IPS DF 6.9 (cell line): Measurements from ENCODE around the gene MYOM1.

Experiments
- DNase-seq: peaks from one replicate; pipeline ENCODE4 v3.0.0-alpha.2; 2013; ENCODE audit warnings: low read depth, low spot score
- H3K27ac ChIP-seq: one replicate; pipeline ENCODE4 v1.5.1; 2013; ENCODE audit warnings: low read length, control low read depth
- H3K27me3 ChIP-seq: 2 replicates; pipeline ENCODE4 v1.6.1; 2013; ENCODE audit warnings: mild to moderate bottlenecking, low read length; ENCODE audit not compliant: control insufficient read depth, insufficient read depth
- H3K36me3 ChIP-seq: 2 replicates; pipeline ENCODE4 v1.6.1; 2013; ENCODE audit warnings: low read length; ENCODE audit not compliant: control insufficient read depth, insufficient read depth
- H3K4me1 ChIP-seq: 2 replicates; pipeline ENCODE4 v1.6.1; 2013; ENCODE audit warnings: low read length; ENCODE audit not compliant: control insufficient read depth, insufficient read depth
- H3K4me3 ChIP-seq: 2 replicates; pipeline ENCODE4 v1.5.1; 2013; ENCODE audit warnings: mild to moderate bottlenecking, low read length
- H3K9me3 ChIP-seq: 2 replicates; pipeline ENCODE4 v1.6.1; 2013; ENCODE audit warnings: low read length, inconsistent platforms; ENCODE audit not compliant: control insufficient read depth, insufficient read depth
- WGBS: extraction: QIAGEN DNeasy Blood & Tissue Kit; methylation state at CpG from one replicate; pipeline ENCODE4 v1.1.7; 2013; ENCODE audit warnings: mixed read lengths, missing lambda C conversion rate; ENCODE audit not compliant: insufficient read length, insufficient coverage; 5-methylcytosine and 5-hydroxymethylcytosine counted together

MYOM1 gene

DNA sequence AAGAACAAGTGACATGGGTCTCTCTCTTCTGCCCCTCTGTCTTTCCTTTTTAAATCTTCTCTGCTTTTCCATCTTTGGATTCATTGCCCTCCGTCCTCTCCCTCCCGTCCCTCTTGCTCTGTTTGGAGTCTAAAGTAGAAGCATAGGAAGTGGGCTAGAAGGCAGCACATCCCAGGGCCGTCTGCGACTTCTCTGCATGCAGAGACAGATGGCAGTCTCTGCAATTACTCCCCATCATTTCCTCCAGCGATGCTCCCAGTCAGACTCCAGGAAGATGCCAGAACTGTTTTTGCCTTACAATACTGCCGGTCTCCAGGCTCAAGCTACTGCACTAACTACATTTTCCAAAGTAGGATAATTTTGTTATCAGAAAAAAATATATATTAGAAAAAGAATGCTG is 171.6 kb downstream of the MYOM1 start:
- Histone ChIP-seq H3K27ac (no peak overlapping the region), H3K9me3 (no peaks in the 10 kb centered on the region), H3K36me3 (no peaks in the 10 kb centered on the region), H3K4me1 (no peaks in the 10 kb centered on the region), H3K4me3 (no peak overlapping the region), H3K27me3 (no peaks in the 10 kb centered on the region)
- DNase-seq = no peak
- WGBS = no CpG with 5 or more reads among the region's 6 CpGs

DNA sequence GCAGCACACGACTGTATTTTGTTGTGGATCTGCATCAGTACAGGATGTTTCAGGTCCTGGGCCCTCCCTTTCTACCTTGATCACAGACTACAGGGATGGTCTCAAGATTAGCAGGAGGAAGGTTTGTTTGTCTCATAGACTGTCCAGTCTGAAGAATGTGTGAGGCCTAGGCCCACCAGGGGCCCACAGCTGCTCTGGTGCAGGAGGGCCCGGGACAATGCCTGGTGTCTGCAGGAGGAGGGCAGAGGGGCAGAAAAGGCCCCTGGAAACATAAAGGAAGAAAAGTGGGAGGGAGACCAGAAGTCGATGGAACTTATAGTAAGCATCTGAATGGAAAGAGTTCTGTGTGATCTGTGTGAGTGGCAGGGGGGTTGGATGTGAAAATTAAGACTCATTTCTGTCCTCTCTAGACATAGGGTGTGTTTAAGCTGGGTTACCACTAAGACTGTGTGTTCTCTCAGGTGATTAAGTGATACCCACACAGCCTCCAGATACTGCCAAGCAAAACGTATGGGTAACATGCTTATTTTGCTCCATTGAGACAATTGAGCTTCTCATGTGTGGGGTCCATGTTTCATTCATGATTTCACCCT is 173.5 kb downstream of the MYOM1 start:
- Histone ChIP-seq H3K27me3 (no peaks in the 10 kb centered on the region), H3K36me3 (no peaks in the 10 kb centered on the region), H3K4me1 (no peaks in the 10 kb centered on the region), H3K4me3 (no peak overlapping the region), H3K27ac (no peak overlapping the region), H3K9me3 (no peaks in the 10 kb centered on the region)
- WGBS = no CpG with 5 or more reads among the region's 4 CpGs
- DNase-seq = no peak

DNA sequence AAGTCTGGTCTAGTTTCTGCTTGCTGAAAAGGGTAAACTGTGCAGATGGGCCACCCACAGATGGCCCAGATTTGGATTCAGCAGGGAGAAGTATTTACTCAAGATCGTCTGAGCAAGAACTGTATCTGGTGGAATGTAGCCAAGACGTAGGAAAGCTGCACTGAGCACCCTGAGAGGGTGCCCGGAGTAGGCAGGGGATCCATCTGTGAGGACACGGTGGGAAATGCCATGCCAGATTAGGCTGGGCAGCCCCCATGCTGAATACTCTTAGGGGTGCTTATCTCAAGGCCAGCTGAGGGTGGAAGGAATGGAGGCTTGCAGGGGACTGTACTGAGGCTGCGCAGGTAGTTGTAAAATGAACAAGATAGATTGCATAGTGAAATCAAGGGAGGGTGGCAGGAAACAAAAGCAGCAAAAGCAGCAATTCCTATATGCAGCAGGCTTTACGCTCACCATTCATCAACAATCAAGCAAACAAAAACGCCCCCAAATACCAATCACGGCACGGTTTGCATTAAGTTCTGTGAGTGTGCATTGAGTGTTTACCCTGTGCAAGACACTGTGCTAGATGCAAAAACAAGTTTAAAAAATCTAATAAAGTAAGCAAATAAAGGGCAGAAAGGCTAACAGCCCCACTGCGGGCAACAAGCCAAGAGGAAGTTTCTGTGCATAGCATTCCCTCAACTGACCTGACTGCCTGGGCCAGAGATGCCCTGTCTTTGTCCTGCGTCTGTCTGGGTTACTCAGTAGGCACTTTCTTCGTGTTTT is 174.7 kb downstream of the MYOM1 start:
- DNase-seq = no peak
- Histone ChIP-seq H3K4me1 (no peaks in the 10 kb centered on the region), H3K27ac (no peak overlapping the region), H3K4me3 (no peak overlapping the region), H3K27me3 (no peaks in the 10 kb centered on the region), H3K9me3 (no peaks in the 10 kb centered on the region), H3K36me3 (no peaks in the 10 kb centered on the region)
- no CpG with 5 or more reads among the region's 12 CpGs for WGBS

DNA sequence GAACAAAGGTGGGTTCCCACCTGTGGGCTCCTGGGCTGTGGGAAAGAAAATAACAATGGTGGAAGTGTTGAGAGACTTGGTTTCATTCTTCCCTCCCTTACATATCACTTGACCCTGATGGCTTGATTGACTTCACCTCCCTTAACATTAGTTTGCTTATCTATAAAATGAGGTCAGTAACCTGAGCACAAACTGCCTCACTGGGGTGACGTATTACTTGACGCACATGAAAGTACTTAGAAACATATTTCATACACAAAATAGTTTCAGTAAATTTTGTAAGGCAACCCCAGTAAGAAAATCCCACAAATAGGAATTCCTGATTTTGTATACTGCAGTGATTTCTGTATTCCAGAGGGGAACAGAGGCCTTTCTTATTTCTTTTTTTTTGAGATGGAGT is 177.4 kb downstream of the MYOM1 start:
- H3K27me3 ChIP-seq = no peaks in the 10 kb centered on the region
- no peaks in the 10 kb centered on the region for H3K4me1 ChIP-seq
- no peaks in the 10 kb centered on the region for H3K9me3 ChIP-seq
- H3K4me3 ChIP-seq = no peak overlapping the region
- no peak for DNase-seq
- H3K36me3 ChIP-seq = no peaks in the 10 kb centered on the region
- no peak overlapping the region for H3K27ac ChIP-seq
- WGBS = no CpG with 5 or more reads among the region's 2 CpGs

DNA sequence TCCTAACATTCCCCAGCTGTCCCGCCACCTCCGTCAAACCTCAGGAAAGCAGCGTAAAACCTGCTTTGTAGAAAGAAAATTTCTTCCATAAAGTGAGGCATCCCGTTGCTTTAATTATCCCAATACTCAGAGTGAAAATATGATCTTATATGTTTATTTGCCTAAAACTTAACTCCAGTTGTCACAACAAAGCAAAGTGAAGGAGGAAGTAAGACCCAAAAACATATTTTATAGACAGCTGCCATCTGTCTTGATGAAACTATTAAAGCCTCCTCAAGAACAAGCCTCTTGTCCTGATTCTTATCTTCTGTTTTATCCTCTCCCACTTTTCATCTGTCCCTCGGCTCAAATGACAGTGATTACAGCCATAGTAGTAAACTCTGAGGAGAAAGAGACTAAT is 177.9 kb downstream of the MYOM1 start:
- Histone ChIP-seq H3K9me3 (no peaks in the 10 kb centered on the region), H3K27me3 (no peaks in the 10 kb centered on the region), H3K4me3 (no peak overlapping the region), H3K36me3 (no peaks in the 10 kb centered on the region), H3K4me1 (no peaks in the 10 kb centered on the region), H3K27ac (no peak overlapping the region)
- WGBS = no CpG with 5 or more reads among the region's 5 CpGs
- no peak for DNase-seq

DNA sequence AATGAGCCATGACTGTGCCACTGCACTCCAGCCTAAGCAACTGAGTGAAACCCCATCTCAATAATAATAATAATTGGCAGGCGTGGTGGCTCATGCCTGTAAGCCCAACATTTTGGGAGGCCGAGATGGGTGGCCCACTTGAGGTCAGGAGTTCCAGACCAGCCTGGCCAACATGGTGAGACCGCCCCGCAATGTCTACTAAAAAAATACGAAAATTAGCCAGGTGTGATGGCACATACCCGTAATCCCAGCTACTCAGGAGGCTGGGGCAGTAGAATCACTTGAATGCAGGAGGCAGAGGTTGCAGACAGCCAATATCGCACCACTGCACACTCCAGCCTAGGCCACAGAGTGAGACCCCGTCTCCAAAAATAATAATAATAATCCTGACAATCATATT is 178.9 kb downstream of the MYOM1 start:
- WGBS = no CpG with 5 or more reads among the region's 8 CpGs
- no peaks in the 10 kb centered on the region for H3K27me3 ChIP-seq
- no peaks in the 10 kb centered on the region for H3K9me3 ChIP-seq
- H3K4me1 ChIP-seq = no peaks in the 10 kb centered on the region
- DNase-seq = no peak
- no peaks in the 10 kb centered on the region for H3K36me3 ChIP-seq
- no peak overlapping the region for H3K4me3 ChIP-seq
- no peak overlapping the region for H3K27ac ChIP-seq

DNA sequence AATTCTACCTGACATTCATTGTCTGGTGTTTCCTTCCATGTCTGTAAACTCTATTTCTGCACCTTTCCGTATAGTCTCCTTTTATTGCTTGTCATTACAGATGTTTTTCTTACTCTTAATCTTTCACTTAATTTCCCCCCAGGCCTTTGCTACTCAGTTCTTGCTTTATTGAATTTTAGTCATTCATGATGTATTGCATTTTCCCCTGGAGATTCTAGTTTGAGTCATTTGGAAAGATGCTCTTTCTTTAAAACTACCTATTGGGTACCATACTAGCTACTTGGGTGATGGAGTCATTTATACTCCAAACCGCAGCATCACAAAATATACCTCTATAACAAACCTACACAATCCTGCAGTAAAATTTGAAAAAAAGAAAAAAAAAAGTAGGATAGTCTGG is 179.6 kb downstream of the MYOM1 start:
- H3K36me3 ChIP-seq = no peaks in the 10 kb centered on the region
- H3K27me3 ChIP-seq = no peaks in the 10 kb centered on the region
- no peaks in the 10 kb centered on the region for H3K4me1 ChIP-seq
- DNase-seq = no peak
- H3K27ac ChIP-seq = no peak overlapping the region
- H3K9me3 ChIP-seq = no peaks in the 10 kb centered on the region
- H3K4me3 ChIP-seq = no peak overlapping the region
- no CpG with 5 or more reads among the region's 2 CpGs for WGBS

DNA sequence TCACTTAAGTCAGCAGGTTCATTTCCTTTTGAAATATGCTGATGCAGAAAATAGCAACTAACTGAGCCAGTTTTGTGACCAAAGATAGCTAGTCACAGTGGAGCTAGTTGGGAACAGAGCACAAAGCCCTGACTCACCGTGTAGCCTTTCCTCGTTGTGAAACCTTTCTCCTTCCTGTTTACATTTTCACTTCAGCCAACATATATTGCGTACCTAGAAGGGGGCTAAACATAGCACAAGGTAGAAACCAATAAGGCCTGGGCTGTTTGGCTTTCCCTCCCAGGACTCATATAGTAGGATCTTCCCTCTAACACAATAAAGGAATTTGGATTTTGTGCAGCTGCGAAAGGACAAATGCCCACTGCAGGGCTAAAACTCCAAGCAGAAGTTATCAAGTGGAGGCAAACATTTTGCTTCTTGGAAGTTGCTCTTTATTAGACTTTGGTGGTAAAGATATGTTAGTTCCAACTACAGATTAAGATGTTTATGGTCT is 182.3 kb downstream of the MYOM1 start:
- Histone ChIP-seq H3K9me3 (no peaks in the 10 kb centered on the region), H3K27ac (no peak overlapping the region), H3K4me3 (no peak overlapping the region), H3K4me1 (no peaks in the 10 kb centered on the region), H3K36me3 (no peaks in the 10 kb centered on the region), H3K27me3 (no peaks in the 10 kb centered on the region)
- DNase-seq = no peak
- WGBS = no CpG with 5 or more reads among the region's 4 CpGs

DNA sequence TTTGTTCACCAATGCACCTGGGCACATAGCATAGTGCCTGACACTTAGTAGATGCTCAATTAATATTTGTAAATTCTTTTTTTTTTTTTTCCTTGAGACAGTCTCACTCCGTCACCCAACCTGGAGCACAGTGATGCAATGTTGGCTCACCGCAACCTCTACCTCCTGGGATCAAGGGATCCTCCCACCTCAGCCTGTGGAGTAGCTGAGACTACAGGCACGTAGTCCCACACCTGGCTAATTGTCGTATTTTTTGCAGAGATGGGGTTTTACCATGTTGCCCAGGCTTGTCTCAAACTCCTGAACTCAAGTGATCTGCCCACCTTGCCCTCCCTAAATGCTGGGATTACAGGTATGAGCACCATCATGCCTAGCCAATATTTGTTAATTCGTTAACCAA is 183.7 kb downstream of the MYOM1 start:
- DNase-seq = no peak
- no peak overlapping the region for H3K27ac ChIP-seq
- WGBS = no CpG with 5 or more reads among the region's 5 CpGs
- no peaks in the 10 kb centered on the region for H3K36me3 ChIP-seq
- H3K9me3 ChIP-seq = no peaks in the 10 kb centered on the region
- no peaks in the 10 kb centered on the region for H3K27me3 ChIP-seq
- no peaks in the 10 kb centered on the region for H3K4me1 ChIP-seq
- no peak overlapping the region for H3K4me3 ChIP-seq

DNA sequence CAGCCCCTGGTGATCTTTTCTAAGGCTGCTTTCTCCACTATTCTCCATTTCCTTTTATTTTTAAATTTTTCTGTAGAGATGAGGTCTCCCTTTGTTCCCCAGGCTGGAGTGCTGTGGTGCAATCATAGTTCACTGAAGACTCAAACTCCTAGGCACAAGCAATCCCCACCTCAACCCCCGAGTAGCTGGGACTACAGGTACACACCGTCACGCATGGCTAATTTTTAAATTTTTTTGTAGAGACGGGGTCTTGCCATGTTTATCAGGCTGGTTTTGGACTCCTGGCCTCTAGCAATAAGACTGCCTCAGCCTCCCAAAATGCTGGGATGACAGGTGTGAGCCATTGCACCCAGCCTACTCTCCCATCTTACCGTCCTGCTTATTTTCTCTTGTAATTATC is 184.1 kb downstream of the MYOM1 start:
- Histone ChIP-seq H3K27ac (no peak overlapping the region), H3K36me3 (no peaks in the 10 kb centered on the region), H3K9me3 (no peaks in the 10 kb centered on the region), H3K4me1 (no peaks in the 10 kb centered on the region), H3K27me3 (no peaks in the 10 kb centered on the region), H3K4me3 (no peak overlapping the region)
- no CpG with 5 or more reads among the region's 5 CpGs for WGBS
- DNase-seq = no peak

DNA sequence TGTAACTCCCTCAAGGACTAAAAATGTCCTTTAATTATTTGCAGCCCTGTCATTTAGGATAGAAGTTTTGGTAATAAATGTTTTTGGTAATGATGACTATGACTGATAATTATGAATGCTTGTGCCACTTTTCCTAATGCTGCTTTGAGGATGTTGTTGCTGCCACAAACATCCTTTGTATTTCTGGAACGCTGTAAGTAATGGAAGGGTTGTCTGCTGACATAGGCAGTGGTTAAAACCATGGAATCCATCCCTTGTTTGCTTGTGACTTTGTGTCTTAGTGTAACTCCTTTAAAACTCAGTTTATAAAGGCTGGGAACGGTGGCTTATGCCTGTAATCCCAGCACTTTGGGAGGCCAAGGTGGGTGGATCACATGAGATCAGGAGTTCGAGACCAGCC is 187.0 kb downstream of the MYOM1 start:
- Histone ChIP-seq H3K4me3 (no peak overlapping the region), H3K27me3 (no peaks in the 10 kb centered on the region), H3K4me1 (no peaks in the 10 kb centered on the region), H3K9me3 (no peaks in the 10 kb centered on the region), H3K36me3 (no peaks in the 10 kb centered on the region), H3K27ac (no peak overlapping the region)
- DNase-seq = no peak
- no CpG with 5 or more reads among the region's 3 CpGs for WGBS
